GM23338 (cell line): ENCODE measurements around the gene GSX2. TPM values are rescaled to one million over a fixed set of nuclear protein-coding genes. Genes with fewer than 3 reads are reported as not detected.

Experiments used
- ATAC-seq: fragments of 200-7000 bp; cut with Tn5 transposase; 3 replicates; pipeline ENCODE4 v1.9.1; 2020
- DNase-seq: peaks from one replicate; pipeline ENCODE4 v3.0.0-alpha.2; 2015; ENCODE audit warnings: low spot score
- H2AFZ ChIP-seq: fragments of 200-600 bp; sonication (generic); 2 replicates; pipeline ENCODE4 v1.8.0; 2016; ENCODE audit warnings: antibody characterized with exemption, mild to moderate bottlenecking, moderate library complexity
- H3F3A ChIP-seq: fragments of 200-600 bp; sonication (generic); replicated peaks from 2 replicates; pipeline ENCODE4 v1.8.0; 2017; ENCODE audit warnings: antibody characterized with exemption, mixed run types, low read depth
- H3K27ac ChIP-seq: fragments of 200-600 bp; sonication (generic); 2 replicates; pipeline ENCODE4 v1.6.1; 2016; ENCODE audit warnings: low read depth
- H3K27me3 ChIP-seq: fragments of 200-600 bp; sonication (generic); 2 replicates; pipeline ENCODE4 v1.8.0; 2016; ENCODE audit warnings: mild to moderate bottlenecking, mixed run types, moderate library complexity; ENCODE audit not compliant: insufficient read depth
- H3K36me3 ChIP-seq: fragments of 200-600 bp; sonication (generic); 2 replicates; pipeline ENCODE4 v1.8.0; 2016; ENCODE audit warnings: mild to moderate bottlenecking; ENCODE audit not compliant: insufficient read depth
- H3K4me1 ChIP-seq: fragments of 200-600 bp; sonication (generic); 2 replicates; pipeline ENCODE4 v1.8.0; 2016; ENCODE audit warnings: mild to moderate bottlenecking, moderate library complexity; ENCODE audit not compliant: insufficient read depth
- H3K4me2 ChIP-seq: fragments of 200-600 bp; sonication (generic); 2 replicates; pipeline ENCODE4 v1.7.1; 2017; ENCODE audit warnings: mixed run types
- H3K4me3 ChIP-seq: fragments of 200-600 bp; sonication (generic); 2 replicates; pipeline ENCODE4 v1.6.1; 2016; ENCODE audit warnings: mixed run types
- H3K79me2 ChIP-seq: fragments of 200-600 bp; sonication (generic); replicated peaks from 2 replicates; pipeline ENCODE4 v1.8.0; 2017; ENCODE audit warnings: mild to moderate bottlenecking; ENCODE audit not compliant: insufficient read depth
- H3K9me2 ChIP-seq: fragments of 200-600 bp; sonication (generic); 2 replicates; pipeline ENCODE4 v1.8.0; 2017; ENCODE audit not compliant: insufficient read depth
- H4K20me1 ChIP-seq: fragments of 200-600 bp; sonication (generic); replicated peaks from 2 replicates; pipeline ENCODE4 v1.8.0; 2017; ENCODE audit warnings: mild to moderate bottlenecking; ENCODE audit not compliant: insufficient read depth
- H3K27ac Mint-ChIP-seq: 2 replicates; pipeline ENCODE4 v1.8.0; 2020; ENCODE audit warnings: inconsistent platforms, mild to moderate bottlenecking, moderate library complexity, mixed read lengths
- H3K27me3 Mint-ChIP-seq: 3 replicates; pipeline ENCODE4 v1.8.0; 2022; ENCODE audit warnings: low read depth, mild to moderate bottlenecking, moderate library complexity, mixed read lengths, inconsistent platforms; ENCODE audit not compliant: insufficient read depth, poor library complexity
- H3K36me3 Mint-ChIP-seq: 3 replicates; pipeline ENCODE4 v1.8.0; 2021; ENCODE audit warnings: low read depth, mild to moderate bottlenecking, inconsistent platforms, moderate library complexity, mixed read lengths
- H3K4me1 Mint-ChIP-seq: 3 replicates; pipeline ENCODE4 v1.8.0; 2020; ENCODE audit warnings: mild to moderate bottlenecking, inconsistent platforms, mixed read lengths
- H3K4me3 Mint-ChIP-seq: 3 replicates; pipeline ENCODE4 v1.8.0; 2021; ENCODE audit warnings: moderate library complexity, mild to moderate bottlenecking, inconsistent platforms, mixed read lengths
- H3K9me3 Mint-ChIP-seq: 3 replicates; pipeline ENCODE4 v1.8.0; 2020; ENCODE audit warnings: moderate library complexity, mild to moderate bottlenecking, inconsistent platforms, mixed read lengths
- CREB1 ChIP-seq: fragments of 250-450 bp; sonication (Bioruptor Pico); IDR thresholded peaks from 2 replicates; pipeline ENCODE4 v1.5.0; 2020; ENCODE audit warnings: low read depth, mild to moderate bottlenecking, moderate library complexity
- EZH2 ChIP-seq: fragments of 200-600 bp; sonication (generic); IDR thresholded peaks from one replicate; pipeline ENCODE4 v1.8.0; 2017; ENCODE audit warnings: antibody characterized with exemption, mild to moderate bottlenecking, low read depth; ENCODE audit not compliant: unreplicated experiment
- EZH2phosphoT487 ChIP-seq: fragments of 200-600 bp; sonication (generic); IDR thresholded peaks from one replicate; pipeline ENCODE4 v1.8.1; 2018; ENCODE audit warnings: antibody characterized with exemption; ENCODE audit not compliant: unreplicated experiment
- JUNB ChIP-seq: IDR thresholded peaks from one replicate; pipeline ENCODE4 v1.6.1; 2016; ENCODE audit warnings: antibody characterized with exemption; ENCODE audit not compliant: unreplicated experiment
- NANOG ChIP-seq: IDR thresholded peaks from 2 replicates; pipeline ENCODE4 v1.6.1; 2016; ENCODE audit warnings: antibody characterized with exemption, borderline replicate concordance
- POLR2AphosphoS5 ChIP-seq: IDR thresholded peaks from 2 replicates; pipeline ENCODE4 v1.6.1; 2016; ENCODE audit warnings: antibody characterized with exemption, low read depth
- STAT1 ChIP-seq: IDR thresholded peaks from one replicate; pipeline ENCODE4 v1.6.1; 2016; ENCODE audit warnings: antibody characterized with exemption; ENCODE audit not compliant: unreplicated experiment
- ZNF114 ChIP-seq: fragments of 250-450 bp; sonication (Bioruptor Pico); IDR thresholded peaks from 2 replicates; pipeline ENCODE4 v1.5.0; 2020; ENCODE audit warnings: mild to moderate bottlenecking, moderate library complexity
- ZNF331 ChIP-seq: fragments of 250-450 bp; sonication (Bioruptor Pico); IDR thresholded peaks from 2 replicates; pipeline ENCODE4 v1.5.0; 2020; ENCODE audit warnings: low read depth, mild to moderate bottlenecking, moderate library complexity
- polyA plus RNA-seq: library from polyadenylated mRNA; unstranded; fragments of >200 nt; fragmentation: Nextera tagmentation; extraction: Ambion mirVana; gene quantifications from 2 replicates; pipeline ENCODE4 v1.2.1, GENCODE V29; 2016
- total RNA-seq: library from RNA; depleted of rRNA; stranded (reverse); fragments of >200 nt; shearing (Covaris generic); gene quantifications from 2 replicates; pipeline ENCODE4 v1.2.3, GENCODE V29; 2014
- TF ChIP-seq, protein P1 (sequence below), 2 experiments: fragments of 200-600 bp in 1 of 2; sonication (generic) in 1 of 2; conservative IDR thresholded peaks; 2 replicates each; pipeline versions ENCODE4 v1.5.1 to v1.6.1; 2016 to 2017; ENCODE audit warnings: antibody characterized with exemption in 2 of 2, low read depth in 2 of 2, mild to moderate bottlenecking in 2 of 2, moderate library complexity in 1 of 2
- TF ChIP-seq, protein P2 (sequence below): fragments of 250-450 bp; sonication (Bioruptor Pico); IDR thresholded peaks from 2 replicates; pipeline ENCODE4 v1.5.0; 2020; ENCODE audit warnings: mild to moderate bottlenecking, moderate library complexity
- TF ChIP-seq, protein P3 (sequence below): IDR thresholded peaks from 2 replicates; pipeline ENCODE4 v1.6.1; 2016; ENCODE audit warnings: antibody characterized with exemption
- TF ChIP-seq, protein P4 (sequence below): IDR thresholded peaks from one replicate; pipeline ENCODE4 v1.6.1; 2018; ENCODE audit warnings: antibody characterized with exemption; ENCODE audit not compliant: unreplicated experiment

Gene GSX2
- total and polyA plus RNA-seq, 2 experiments from 2014 or later = 0.34 TPM; not detected in 1

DNA sequence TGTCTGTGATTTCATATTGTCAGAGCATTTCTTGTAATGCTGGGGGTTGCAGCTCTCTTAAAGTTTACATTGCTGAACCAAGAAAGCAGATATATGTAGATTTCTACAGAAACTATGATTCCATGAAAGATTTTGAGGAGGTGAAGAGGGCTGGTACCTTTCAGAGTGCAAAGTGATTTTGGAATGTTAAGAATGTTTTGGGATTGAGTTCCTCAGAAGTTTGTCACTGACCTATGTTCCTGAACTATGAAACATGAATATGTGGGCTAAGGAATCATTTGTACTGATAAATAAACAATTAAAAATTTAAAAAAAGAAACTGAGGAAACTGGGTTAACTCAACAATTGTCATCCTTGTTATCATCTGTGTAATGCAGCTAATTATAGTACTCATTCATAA lies 23.3 kb upstream of the GSX2 start:
- Histone ChIP-seq H3K4me3 (no peak overlapping the region), H3K79me2 (no peaks in the 10 kb centered on the region), H3F3A (no peaks in the 10 kb centered on the region), H3K36me3 (no peaks in the 10 kb centered on the region), H3K27ac (no peak overlapping the region), H3K9me2 (no peaks in the 10 kb centered on the region), H3K27me3 (no peaks in the 10 kb centered on the region), H3K4me2 (no peak overlapping the region), H3K4me1 (no peaks in the 10 kb centered on the region), H4K20me1 (no peaks in the 10 kb centered on the region), H2AFZ (no peak overlapping the region)
- H3K4me1 Mint-ChIP-seq = peaks cover 2% of the 10 kb centered on the region; the same call in 1 of the 3 replicates
- H3K36me3 Mint-ChIP-seq = no peaks in the 10 kb centered on the region
- no peak for ATAC-seq
- no peak overlapping the region for H3K4me3 Mint-ChIP-seq
- no peak overlapping the region for H3K27ac Mint-ChIP-seq
- H3K9me3 Mint-ChIP-seq = no peaks in the 10 kb centered on the region
- no peak for DNase-seq
- TF ChIP-seq NANOG = no peak
- TF ChIP-seq, protein P1, sequence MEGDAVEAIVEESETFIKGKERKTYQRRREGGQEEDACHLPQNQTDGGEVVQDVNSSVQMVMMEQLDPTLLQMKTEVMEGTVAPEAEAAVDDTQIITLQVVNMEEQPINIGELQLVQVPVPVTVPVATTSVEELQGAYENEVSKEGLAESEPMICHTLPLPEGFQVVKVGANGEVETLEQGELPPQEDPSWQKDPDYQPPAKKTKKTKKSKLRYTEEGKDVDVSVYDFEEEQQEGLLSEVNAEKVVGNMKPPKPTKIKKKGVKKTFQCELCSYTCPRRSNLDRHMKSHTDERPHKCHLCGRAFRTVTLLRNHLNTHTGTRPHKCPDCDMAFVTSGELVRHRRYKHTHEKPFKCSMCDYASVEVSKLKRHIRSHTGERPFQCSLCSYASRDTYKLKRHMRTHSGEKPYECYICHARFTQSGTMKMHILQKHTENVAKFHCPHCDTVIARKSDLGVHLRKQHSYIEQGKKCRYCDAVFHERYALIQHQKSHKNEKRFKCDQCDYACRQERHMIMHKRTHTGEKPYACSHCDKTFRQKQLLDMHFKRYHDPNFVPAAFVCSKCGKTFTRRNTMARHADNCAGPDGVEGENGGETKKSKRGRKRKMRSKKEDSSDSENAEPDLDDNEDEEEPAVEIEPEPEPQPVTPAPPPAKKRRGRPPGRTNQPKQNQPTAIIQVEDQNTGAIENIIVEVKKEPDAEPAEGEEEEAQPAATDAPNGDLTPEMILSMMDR (conservative IDR thresholded peaks at IDR 0.05; ENCODE audit: low read depth in 2 of 2) = no peak
- TF ChIP-seq ZNF114 (CRISPR knock-in tag) = no peak
- TF ChIP-seq, protein P2, sequence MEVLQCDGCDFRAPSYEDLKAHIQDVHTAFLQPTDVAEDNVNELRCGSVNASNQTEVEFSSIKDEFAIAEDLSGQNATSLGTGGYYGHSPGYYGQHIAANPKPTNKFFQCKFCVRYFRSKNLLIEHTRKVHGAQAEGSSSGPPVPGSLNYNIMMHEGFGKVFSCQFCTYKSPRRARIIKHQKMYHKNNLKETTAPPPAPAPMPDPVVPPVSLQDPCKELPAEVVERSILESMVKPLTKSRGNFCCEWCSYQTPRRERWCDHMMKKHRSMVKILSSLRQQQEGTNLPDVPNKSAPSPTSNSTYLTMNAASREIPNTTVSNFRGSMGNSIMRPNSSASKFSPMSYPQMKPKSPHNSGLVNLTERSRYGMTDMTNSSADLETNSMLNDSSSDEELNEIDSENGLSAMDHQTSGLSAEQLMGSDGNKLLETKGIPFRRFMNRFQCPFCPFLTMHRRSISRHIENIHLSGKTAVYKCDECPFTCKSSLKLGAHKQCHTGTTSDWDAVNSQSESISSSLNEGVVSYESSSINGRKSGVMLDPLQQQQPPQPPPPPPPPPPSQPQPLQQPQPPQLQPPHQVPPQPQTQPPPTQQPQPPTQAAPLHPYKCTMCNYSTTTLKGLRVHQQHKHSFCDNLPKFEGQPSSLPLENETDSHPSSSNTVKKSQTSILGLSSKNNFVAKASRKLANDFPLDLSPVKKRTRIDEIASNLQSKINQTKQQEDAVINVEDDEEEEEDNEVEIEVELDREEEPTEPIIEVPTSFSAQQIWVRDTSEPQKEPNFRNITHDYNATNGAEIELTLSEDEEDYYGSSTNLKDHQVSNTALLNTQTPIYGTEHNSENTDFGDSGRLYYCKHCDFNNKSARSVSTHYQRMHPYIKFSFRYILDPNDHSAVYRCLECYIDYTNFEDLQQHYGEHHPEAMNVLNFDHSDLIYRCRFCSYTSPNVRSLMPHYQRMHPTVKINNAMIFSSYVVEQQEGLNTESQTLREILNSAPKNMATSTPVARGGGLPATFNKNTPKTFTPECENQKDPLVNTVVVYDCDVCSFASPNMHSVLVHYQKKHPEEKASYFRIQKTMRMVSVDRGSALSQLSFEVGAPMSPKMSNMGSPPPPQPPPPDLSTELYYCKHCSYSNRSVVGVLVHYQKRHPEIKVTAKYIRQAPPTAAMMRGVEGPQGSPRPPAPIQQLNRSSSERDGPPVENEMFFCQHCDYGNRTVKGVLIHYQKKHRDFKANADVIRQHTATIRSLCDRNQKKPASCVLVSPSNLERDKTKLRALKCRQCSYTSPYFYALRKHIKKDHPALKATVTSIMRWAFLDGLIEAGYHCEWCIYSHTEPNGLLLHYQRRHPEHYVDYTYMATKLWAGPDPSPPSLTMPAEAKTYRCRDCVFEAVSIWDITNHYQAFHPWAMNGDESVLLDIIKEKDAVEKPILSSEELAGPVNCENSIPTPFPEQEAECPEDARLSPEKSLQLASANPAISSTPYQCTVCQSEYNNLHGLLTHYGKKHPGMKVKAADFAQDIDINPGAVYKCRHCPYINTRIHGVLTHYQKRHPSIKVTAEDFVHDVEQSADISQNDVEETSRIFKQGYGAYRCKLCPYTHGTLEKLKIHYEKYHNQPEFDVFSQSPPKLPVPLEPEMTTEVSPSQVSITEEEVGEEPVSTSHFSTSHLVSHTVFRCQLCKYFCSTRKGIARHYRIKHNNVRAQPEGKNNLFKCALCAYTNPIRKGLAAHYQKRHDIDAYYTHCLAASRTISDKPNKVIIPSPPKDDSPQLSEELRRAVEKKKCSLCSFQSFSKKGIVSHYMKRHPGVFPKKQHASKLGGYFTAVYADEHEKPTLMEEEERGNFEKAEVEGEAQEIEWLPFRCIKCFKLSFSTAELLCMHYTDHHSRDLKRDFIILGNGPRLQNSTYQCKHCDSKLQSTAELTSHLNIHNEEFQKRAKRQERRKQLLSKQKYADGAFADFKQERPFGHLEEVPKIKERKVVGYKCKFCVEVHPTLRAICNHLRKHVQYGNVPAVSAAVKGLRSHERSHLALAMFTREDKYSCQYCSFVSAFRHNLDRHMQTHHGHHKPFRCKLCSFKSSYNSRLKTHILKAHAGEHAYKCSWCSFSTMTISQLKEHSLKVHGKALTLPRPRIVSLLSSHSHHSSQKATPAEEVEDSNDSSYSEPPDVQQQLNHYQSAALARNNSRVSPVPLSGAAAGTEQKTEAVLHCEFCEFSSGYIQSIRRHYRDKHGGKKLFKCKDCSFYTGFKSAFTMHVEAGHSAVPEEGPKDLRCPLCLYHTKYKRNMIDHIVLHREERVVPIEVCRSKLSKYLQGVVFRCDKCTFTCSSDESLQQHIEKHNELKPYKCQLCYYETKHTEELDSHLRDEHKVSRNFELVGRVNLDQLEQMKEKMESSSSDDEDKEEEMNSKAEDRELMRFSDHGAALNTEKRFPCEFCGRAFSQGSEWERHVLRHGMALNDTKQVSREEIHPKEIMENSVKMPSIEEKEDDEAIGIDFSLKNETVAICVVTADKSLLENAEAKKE (CRISPR knock-in tag) = no peak
- TF ChIP-seq ZNF331 = no peak
- TF ChIP-seq, protein P3, sequence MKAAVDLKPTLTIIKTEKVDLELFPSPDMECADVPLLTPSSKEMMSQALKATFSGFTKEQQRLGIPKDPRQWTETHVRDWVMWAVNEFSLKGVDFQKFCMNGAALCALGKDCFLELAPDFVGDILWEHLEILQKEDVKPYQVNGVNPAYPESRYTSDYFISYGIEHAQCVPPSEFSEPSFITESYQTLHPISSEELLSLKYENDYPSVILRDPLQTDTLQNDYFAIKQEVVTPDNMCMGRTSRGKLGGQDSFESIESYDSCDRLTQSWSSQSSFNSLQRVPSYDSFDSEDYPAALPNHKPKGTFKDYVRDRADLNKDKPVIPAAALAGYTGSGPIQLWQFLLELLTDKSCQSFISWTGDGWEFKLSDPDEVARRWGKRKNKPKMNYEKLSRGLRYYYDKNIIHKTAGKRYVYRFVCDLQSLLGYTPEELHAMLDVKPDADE = no peak
- TF ChIP-seq EZH2phosphoT487 = no peak
- TF ChIP-seq STAT1 = no peak
- TF ChIP-seq EZH2 = no peak
- TF ChIP-seq POLR2AphosphoS5 = no peak
- no peak for TF ChIP-seq CREB1
- TF ChIP-seq, protein P4, sequence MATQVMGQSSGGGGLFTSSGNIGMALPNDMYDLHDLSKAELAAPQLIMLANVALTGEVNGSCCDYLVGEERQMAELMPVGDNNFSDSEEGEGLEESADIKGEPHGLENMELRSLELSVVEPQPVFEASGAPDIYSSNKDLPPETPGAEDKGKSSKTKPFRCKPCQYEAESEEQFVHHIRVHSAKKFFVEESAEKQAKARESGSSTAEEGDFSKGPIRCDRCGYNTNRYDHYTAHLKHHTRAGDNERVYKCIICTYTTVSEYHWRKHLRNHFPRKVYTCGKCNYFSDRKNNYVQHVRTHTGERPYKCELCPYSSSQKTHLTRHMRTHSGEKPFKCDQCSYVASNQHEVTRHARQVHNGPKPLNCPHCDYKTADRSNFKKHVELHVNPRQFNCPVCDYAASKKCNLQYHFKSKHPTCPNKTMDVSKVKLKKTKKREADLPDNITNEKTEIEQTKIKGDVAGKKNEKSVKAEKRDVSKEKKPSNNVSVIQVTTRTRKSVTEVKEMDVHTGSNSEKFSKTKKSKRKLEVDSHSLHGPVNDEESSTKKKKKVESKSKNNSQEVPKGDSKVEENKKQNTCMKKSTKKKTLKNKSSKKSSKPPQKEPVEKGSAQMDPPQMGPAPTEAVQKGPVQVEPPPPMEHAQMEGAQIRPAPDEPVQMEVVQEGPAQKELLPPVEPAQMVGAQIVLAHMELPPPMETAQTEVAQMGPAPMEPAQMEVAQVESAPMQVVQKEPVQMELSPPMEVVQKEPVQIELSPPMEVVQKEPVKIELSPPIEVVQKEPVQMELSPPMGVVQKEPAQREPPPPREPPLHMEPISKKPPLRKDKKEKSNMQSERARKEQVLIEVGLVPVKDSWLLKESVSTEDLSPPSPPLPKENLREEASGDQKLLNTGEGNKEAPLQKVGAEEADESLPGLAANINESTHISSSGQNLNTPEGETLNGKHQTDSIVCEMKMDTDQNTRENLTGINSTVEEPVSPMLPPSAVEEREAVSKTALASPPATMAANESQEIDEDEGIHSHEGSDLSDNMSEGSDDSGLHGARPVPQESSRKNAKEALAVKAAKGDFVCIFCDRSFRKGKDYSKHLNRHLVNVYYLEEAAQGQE = no peak
- no peak for TF ChIP-seq JUNB
- peaks cover 3% of the 10 kb centered on the region for H3K27me3 Mint-ChIP-seq
